Osteoblast (primary cell): Measurements from ENCODE around the gene ZEB1. TPM values are rescaled to one million over a fixed set of nuclear protein-coding genes. Genes with fewer than 3 reads are reported as not detected.

Experiments used
- DNase-seq: peaks from one replicate; pipeline ENCODE4 v3.0.0; 2011; ENCODE audit warnings: low spot score, mixed read lengths; ENCODE audit not compliant: insufficient read length; ENCODE audit errors: missing footprints
- H2AFZ ChIP-seq: 2 replicates; pipeline ENCODE4 v1.6.0; 2011; ENCODE audit warnings: mild to moderate bottlenecking, low read length
- H3K27ac ChIP-seq: 2 replicates; pipeline ENCODE4 v1.5.1; 2011; ENCODE audit warnings: mild to moderate bottlenecking, low read depth, low read length, moderate library complexity
- H3K27me3 ChIP-seq: 2 replicates; pipeline ENCODE4 v1.6.0; 2012; ENCODE audit warnings: mild to moderate bottlenecking, control low read depth, inconsistent platforms, low read length, moderate library complexity; ENCODE audit not compliant: insufficient read depth
- H3K36me3 ChIP-seq: 2 replicates; pipeline ENCODE4 v1.5.1; 2011; ENCODE audit warnings: mild to moderate bottlenecking, low read length, control low read depth, moderate library complexity; ENCODE audit not compliant: insufficient read depth
- H3K4me1 ChIP-seq: 2 replicates; pipeline ENCODE4 v1.5.1; 2011; ENCODE audit warnings: mild to moderate bottlenecking, low read length, control low read depth, moderate library complexity; ENCODE audit not compliant: insufficient read depth
- H3K4me2 ChIP-seq: 2 replicates; pipeline ENCODE4 v1.6.0; 2011; ENCODE audit warnings: mild to moderate bottlenecking, low read length; ENCODE audit not compliant: insufficient read depth
- H3K4me3 ChIP-seq: fragments of 200-600 bp; sonication (generic); 3 replicates; pipeline ENCODE4 v1.5.1; 2012; ENCODE audit warnings: mild to moderate bottlenecking, low read length, inconsistent platforms; ENCODE audit not compliant: insufficient read depth
- H3K79me2 ChIP-seq: 2 replicates; pipeline ENCODE4 v1.6.0; 2012; ENCODE audit warnings: mild to moderate bottlenecking, low read length, control low read depth, inconsistent platforms; ENCODE audit not compliant: insufficient read depth
- H3K9me3 ChIP-seq: 2 replicates; pipeline ENCODE4 v1.5.1; 2011; ENCODE audit warnings: low read depth, low read length, control low read depth
- H4K20me1 ChIP-seq: 2 replicates; pipeline ENCODE4 v1.6.0; 2012; ENCODE audit warnings: mild to moderate bottlenecking, low read length, control low read depth; ENCODE audit not compliant: insufficient read depth
- CTCF ChIP-seq: IDR thresholded peaks from 2 replicates; pipeline ENCODE4 v1.5.1; 2011; ENCODE audit warnings: mild to moderate bottlenecking, low read depth, low read length, moderate library complexity; ENCODE audit errors: extremely low read depth
- total RNA-seq: library from RNA; depleted of rRNA; stranded (reverse); fragments of >200 nt; gene quantifications from 2 replicates; pipeline ENCODE4 v1.2.3, GENCODE V29; 2012

Gene ZEB1
- total RNA-seq, 1 donor = 56.1 TPM

DNA sequence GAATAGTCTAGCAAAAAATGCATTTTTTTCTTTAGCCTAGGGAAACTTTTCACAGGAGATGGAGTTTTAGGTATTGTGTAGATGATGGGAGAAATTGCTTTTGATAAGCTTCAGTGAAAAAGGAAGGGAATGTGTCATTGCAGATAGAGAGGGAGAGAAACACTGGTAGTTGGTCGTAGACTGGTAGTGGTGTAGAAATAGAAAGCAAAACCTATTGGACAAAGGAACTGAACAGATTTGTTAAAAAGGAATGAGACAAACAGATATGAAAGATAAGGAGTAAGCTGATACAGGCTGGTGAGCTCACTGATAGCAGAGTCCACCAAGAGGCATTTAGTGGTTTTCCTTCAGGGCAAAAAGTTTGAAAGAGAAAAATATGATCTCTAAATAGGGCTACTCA, 94.3 kb downstream of the ZEB1 start:
- Histone ChIP-seq H3K4me3 (no peak overlapping the region), H3K79me2 (peaks cover 72% of the 10 kb centered on the region), H3K4me1 (peaks cover 7% of the 10 kb centered on the region), H3K36me3 (peaks cover 3% of the 10 kb centered on the region), H3K4me2 (peak overlapping the region; percentile 13), H3K27me3 (no peaks in the 10 kb centered on the region), H3K9me3 (no peaks in the 10 kb centered on the region), H3K27ac (no peak overlapping the region), H2AFZ (no peak overlapping the region), H4K20me1 (peaks cover 4% of the 10 kb centered on the region)
- no peak for DNase-seq
- TF ChIP-seq CTCF = no peak

DNA sequence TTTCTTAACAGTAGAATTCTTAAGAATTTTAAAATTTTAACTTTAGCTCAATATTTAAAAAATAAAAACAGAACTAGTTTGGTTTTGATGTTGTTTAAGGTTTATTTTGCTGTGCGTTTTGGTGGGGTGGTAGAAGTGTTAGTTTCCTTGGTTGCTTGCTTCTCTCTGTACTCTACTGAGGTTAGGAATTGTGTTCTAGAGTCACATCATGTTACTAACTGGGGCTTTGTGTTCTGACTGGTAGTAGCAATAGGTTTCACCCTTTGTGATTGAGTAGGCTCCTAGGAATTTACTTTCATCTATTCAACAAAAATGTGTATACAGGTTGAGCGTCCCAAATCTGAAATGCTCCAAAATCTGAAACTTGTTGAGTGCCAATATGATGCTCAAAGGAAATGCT, 99.5 kb downstream of the ZEB1 start:
- H3K27me3 ChIP-seq = no peaks in the 10 kb centered on the region
- H3K9me3 ChIP-seq = no peaks in the 10 kb centered on the region
- H3K27ac ChIP-seq = no peak overlapping the region
- H3K4me1 ChIP-seq = peaks cover 18% of the 10 kb centered on the region
- peaks cover 14% of the 10 kb centered on the region for H4K20me1 ChIP-seq
- H3K4me2 ChIP-seq = no peak overlapping the region
- H2AFZ ChIP-seq = no peak overlapping the region
- peaks cover 88% of the 10 kb centered on the region for H3K79me2 ChIP-seq
- TF ChIP-seq CTCF = no peak
- no peaks in the 10 kb centered on the region for H3K36me3 ChIP-seq
- DNase-seq = no peak
- H3K4me3 ChIP-seq = no peak overlapping the region

DNA sequence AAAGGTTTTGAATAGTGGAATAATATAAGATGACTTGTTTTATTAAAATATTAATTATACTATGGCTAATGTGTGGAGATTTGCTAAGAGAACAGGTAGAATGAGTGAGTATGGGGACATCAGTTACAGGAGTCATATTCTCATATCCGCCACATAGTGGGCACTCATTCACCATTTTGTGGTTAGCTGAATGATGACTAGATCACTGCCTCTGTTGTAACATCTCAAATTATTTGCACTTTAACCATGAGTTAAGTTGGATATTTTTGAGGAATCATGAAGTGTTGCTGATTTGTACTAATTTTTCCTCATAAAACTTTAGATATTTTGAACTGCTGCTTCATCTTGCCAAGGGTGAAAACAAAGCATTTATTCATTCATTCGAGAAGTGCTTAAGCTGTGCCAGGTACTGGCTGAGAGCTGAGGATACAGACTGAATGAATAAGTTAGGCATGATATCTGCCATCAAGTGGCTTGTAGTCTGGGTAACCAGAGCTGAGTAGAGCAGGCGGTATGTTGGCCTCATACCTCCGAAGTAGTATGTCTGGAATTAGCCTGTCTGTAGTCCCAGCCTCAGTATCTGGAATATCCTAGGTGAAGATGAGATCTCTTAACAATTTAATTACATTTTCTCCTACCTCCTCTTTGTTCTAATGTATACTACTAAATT, 100.5 kb downstream of the ZEB1 start:
- H3K4me2 ChIP-seq = peak overlapping the region; percentile 47
- H3K79me2 ChIP-seq = peaks cover 90% of the 10 kb centered on the region
- peaks cover 18% of the 10 kb centered on the region for H3K4me1 ChIP-seq

More for the DNA sequence above, 100.5 kb downstream of the ZEB1 start:
- H3K36me3 ChIP-seq = no peaks in the 10 kb centered on the region
- peaks cover 10% of the 10 kb centered on the region for H4K20me1 ChIP-seq
- peak overlapping the region; percentile 46 for H3K27ac ChIP-seq
- no peak overlapping the region for H3K4me3 ChIP-seq
- no peaks in the 10 kb centered on the region for H3K9me3 ChIP-seq
- no peaks in the 10 kb centered on the region for H3K27me3 ChIP-seq
- no peak for DNase-seq
- H2AFZ ChIP-seq = no peak overlapping the region
- TF ChIP-seq CTCF = no peak
